Measurements from ENCODE around the gene TLE4.

The TLE4 gene

DNA sequence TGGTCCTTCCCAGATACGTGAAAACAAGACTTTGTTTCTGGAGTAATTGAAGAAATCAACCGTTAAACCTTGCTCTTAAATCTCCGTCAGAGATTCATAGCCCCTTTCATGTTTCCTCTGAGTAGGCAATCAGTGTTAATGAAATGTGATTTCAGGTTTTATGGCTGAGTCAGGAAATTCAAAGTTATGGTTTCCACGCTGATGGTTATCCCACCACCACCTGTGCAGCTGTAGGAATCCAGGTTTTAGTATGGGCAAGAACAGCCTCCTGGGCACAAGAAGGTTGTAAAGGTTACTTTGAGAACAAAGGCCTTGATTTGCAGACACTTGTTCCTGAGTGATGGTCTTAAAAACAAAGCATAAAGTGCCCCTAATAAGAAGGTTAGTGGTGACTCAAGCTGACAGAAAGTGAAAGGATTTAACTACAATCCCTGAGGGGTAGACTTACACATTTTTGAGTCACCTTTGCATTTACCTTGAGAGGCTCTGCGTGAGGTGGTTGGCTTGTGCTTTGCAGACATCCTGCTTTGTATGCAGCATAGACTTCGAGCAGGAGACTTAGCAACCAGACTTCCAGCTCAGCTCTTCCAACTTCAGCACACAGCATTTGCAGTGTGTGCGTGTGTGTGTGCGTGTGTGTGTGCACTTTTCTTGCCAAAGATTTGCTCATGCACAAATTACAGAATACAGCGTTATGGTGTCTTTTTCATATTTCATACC, 159.6 kb downstream of the TLE4 start:
- Histone ChIP-seq H3K4me1 (no peaks in the 10 kb centered on the region), H2AFZ (no peak overlapping the region), H3K27ac (no peak overlapping the region), H3K9ac (no peak overlapping the region), H3K27me3 (ENCODE audit: control insufficient read depth, insufficient read depth, low read length) (no peaks in the 10 kb centered on the region), H3K4me2 (ENCODE audit: low read length) (no peak overlapping the region), H3K36me3 (ENCODE audit: control insufficient read depth, insufficient read depth, low read length) (no peaks in the 10 kb centered on the region), H3K4me3 (ENCODE audit: low read depth, low read length) (no peak overlapping the region), H3K79me2 (no peaks in the 10 kb centered on the region), H3K9me3 (ENCODE audit: control insufficient read depth, low read length) (no peaks in the 10 kb centered on the region)
- TF ChIP-seq, protein P1, sequence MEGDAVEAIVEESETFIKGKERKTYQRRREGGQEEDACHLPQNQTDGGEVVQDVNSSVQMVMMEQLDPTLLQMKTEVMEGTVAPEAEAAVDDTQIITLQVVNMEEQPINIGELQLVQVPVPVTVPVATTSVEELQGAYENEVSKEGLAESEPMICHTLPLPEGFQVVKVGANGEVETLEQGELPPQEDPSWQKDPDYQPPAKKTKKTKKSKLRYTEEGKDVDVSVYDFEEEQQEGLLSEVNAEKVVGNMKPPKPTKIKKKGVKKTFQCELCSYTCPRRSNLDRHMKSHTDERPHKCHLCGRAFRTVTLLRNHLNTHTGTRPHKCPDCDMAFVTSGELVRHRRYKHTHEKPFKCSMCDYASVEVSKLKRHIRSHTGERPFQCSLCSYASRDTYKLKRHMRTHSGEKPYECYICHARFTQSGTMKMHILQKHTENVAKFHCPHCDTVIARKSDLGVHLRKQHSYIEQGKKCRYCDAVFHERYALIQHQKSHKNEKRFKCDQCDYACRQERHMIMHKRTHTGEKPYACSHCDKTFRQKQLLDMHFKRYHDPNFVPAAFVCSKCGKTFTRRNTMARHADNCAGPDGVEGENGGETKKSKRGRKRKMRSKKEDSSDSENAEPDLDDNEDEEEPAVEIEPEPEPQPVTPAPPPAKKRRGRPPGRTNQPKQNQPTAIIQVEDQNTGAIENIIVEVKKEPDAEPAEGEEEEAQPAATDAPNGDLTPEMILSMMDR (IDR thresholded peaks at IDR 0.05): no peak

DNA sequence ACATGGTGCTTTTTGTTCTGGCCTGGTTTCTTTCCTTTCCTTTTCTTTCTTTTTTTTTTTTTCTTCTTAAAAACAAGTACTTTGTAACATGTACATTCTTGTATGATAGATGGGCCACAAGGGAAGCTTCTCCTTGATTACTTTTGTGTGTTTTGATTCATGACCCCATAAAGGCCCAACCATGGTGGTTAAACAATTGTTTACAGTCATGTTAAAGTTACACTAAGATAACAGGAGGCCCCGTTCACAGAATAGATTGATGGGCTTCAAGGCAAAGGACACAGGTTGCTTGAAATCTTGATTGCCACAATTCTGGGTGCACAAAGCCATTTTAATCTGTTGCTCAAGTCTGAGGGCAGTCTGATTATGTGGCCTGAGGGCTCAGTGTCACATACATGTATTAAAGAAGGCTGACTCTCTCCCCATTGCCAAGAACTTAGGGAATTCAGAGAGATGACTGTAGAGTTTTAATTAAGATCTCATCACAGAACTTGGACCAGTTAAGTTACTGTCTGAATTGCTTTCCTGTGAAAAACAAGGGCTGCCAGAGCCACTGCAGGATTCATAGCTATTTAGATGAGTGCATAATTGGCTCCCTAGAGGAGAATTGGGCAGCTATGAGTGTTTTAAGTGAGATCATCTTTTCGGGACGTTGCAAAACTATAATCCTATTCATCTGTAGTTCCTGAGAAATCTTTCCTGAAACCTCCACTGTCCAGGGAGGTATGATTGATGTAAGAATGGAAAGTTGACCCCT, 163.4 kb downstream of the TLE4 start:
- Histone ChIP-seq H3K4me3 (ENCODE audit: low read depth, low read length) (no peak overlapping the region), H3K4me1 (no peaks in the 10 kb centered on the region), H2AFZ (no peak overlapping the region), H3K27me3 (ENCODE audit: control insufficient read depth, insufficient read depth, low read length) (no peaks in the 10 kb centered on the region), H3K9me3 (ENCODE audit: control insufficient read depth, low read length) (no peaks in the 10 kb centered on the region), H3K4me2 (ENCODE audit: low read length) (no peak overlapping the region), H3K36me3 (ENCODE audit: control insufficient read depth, insufficient read depth, low read length) (no peaks in the 10 kb centered on the region), H3K27ac (no peak overlapping the region), H3K9ac (no peak overlapping the region), H3K79me2 (no peaks in the 10 kb centered on the region)
- TF ChIP-seq, protein P1 (IDR thresholded peaks at IDR 0.05): no peak

DNA sequence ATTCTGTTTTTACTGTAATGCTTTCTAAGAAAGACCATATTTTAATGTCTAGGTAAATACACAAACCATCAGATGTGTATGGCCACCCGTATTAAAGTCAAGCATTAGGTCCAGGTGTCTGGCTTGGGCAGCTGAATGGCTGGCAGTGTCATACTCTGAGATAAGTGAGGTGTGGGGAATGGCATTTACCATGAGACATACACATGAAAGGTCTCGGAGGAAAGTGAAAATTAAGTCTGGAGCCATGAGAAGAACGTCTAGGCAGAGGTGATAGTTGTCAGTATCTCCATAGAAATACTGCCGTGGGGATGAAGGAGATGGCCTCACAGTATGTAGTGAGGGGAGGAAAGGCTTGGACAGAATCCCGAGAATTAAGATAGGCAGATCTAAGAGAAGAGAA, 164.3 kb downstream of the TLE4 start:
- H3K27ac ChIP-seq: no peak overlapping the region
- no peak overlapping the region for H3K4me2 ChIP-seq (ENCODE audit: low read length)
- no peaks in the 10 kb centered on the region for H3K79me2 ChIP-seq

DNA sequence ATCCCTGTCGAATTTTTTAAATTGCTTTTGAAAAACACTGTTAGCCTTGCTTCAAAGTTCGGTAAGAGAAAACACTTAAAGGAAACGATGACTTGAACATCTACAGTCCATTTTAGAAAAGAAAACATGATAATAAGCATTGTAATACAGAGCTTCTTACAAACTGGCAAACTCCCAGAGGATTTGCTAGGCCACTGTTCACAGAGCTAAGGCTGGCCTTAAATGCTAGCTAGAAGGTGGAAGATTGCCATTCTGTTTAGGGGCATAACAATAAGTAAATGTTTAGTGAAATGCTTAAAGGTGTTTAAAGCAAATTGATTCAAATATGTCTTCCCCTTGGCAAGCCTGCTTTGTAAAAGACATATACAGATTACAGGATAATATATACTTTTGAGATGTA, 169.6 kb downstream of the TLE4 start:
- Histone ChIP-seq H3K9me3 (ENCODE audit: control insufficient read depth, low read length) (no peaks in the 10 kb centered on the region), H3K4me3 (ENCODE audit: low read depth, low read length) (no peak overlapping the region), H3K27me3 (ENCODE audit: control insufficient read depth, insufficient read depth, low read length) (no peaks in the 10 kb centered on the region), H2AFZ (no peak overlapping the region), H3K27ac (no peak overlapping the region), H3K4me2 (ENCODE audit: low read length) (no peak overlapping the region), H3K4me1 (no peaks in the 10 kb centered on the region), H3K79me2 (no peaks in the 10 kb centered on the region), H3K36me3 (ENCODE audit: control insufficient read depth, insufficient read depth, low read length) (no peaks in the 10 kb centered on the region), H3K9ac (no peak overlapping the region)
- TF ChIP-seq, protein P1 (IDR thresholded peaks at IDR 0.05): no peak

More for the DNA sequence above, 164.3 kb downstream of the TLE4 start:
- Histone ChIP-seq H2AFZ (no peak overlapping the region), H3K27me3 (ENCODE audit: control insufficient read depth, insufficient read depth, low read length) (no peaks in the 10 kb centered on the region), H3K9me3 (ENCODE audit: control insufficient read depth, low read length) (no peaks in the 10 kb centered on the region), H3K4me3 (ENCODE audit: low read depth, low read length) (no peak overlapping the region), H3K4me1 (no peaks in the 10 kb centered on the region), H3K9ac (no peak overlapping the region), H3K36me3 (ENCODE audit: control insufficient read depth, insufficient read depth, low read length) (no peaks in the 10 kb centered on the region)
- TF ChIP-seq, protein P1 (IDR thresholded peaks at IDR 0.05): no peak
